Activated CD4-positive, alpha-beta T cell treated with anti-CD3 and anti-CD28 coated beads for 1 hour (primary cell): ENCODE data around the gene MKX.

Source experiments
- DNase-seq: peaks from one replicate; pipeline ENCODE4 v3.0.0-alpha.2; 2020

MKX gene, protein sequence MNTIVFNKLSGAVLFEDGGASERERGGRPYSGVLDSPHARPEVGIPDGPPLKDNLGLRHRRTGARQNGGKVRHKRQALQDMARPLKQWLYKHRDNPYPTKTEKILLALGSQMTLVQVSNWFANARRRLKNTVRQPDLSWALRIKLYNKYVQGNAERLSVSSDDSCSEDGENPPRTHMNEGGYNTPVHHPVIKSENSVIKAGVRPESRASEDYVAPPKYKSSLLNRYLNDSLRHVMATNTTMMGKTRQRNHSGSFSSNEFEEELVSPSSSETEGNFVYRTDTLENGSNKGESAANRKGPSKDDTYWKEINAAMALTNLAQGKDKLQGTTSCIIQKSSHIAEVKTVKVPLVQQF

DNA sequence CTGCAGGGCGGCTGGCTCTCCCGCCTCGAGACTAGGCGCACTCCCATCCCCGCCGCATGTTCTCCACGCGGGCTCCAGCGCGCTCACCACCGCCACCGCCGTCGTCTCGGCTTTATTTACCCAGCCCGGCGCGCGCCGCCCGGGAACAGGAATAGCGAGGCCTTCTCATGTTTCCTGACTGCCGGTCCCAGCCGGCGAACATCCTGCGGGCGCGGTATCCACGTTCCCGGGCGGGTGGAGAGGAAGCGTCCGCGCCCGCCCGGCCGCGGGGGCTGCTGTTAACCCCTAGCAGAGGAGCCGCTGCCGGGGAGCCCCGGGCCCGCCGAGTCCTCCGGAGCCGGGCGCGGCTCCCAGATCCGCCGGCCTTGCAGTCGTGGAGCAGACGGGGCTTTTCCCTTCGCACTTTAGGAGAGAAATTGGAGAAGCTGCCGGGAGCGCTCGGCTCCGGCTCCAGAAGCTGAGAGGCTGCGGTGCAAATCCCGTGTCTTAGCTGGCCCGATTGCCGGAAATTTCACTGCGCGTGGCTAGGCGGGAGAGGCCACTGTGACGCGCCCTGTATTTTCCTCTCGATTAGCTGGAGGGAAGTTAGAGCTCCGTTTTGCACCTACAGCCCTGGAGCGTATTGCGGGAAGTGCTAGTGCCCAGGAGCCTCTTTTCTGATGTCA, at the start of gene MKX:
TSS of gene MKX (minus strand) at position 88 of the 665 bp plus-strand sequence. CDS start 2,404 bp downstream, outside the sequence.
- DNase-seq = no peak

DNA sequence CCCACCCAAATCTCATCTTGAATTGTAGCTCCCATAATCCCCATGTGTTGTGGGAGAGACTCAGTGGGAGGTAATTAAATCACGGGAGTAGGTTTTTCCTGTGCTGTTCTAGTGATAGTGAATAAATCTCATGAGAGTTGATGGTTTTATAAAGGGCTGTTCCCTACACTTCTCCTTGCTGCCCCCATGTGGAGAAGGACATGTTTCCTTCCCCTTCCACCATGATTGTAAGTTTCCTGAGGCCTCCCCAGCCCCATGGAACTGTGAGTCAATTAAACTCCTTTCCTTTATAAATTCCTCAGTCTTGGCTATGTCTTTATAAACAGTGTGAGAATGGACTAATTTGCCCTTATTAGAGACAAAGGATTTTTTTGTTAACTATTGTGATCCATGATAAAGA, 48.5 kb upstream of the MKX start:
- DNase-seq = no peak

DNA sequence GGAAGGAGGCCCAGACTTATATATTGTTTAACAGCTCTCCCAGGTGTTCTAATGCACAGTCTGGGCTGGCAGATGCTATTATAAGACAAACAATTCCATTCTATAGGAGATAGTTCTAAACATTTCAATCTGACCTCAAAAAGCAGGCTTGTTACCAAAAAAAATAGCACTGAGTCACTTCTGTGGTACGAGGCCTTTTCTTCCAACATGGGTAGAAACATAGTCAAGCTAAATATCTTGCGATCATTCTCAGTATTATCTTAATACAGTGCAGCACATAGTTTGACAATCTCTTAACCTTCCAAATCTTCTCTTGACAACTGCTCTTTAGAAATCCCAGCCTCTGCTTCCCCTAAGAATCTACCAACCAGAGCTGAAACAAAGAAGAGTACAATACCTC, 46.6 kb upstream of the MKX start:
- no peak for DNase-seq

DNA sequence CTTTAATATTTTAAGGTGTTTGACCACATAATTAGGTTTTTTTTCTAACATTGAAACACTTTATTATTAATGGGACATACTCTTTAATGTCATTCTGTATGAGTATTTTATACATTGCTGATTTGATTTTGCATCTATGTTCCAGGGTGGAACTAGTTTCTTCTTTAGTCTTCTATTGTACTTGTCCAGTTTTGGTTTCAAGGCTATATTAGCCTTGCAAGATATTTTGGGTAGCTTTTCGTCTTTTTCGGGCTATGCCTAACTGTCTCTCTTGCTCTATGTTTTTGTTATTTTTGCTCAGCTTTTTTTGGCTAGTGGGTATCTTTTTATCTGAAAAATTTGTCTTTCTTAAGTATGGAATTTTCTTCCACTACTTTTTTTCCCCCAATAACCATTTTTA, 38.7 kb upstream of the MKX start:
- no peak for DNase-seq

DNA sequence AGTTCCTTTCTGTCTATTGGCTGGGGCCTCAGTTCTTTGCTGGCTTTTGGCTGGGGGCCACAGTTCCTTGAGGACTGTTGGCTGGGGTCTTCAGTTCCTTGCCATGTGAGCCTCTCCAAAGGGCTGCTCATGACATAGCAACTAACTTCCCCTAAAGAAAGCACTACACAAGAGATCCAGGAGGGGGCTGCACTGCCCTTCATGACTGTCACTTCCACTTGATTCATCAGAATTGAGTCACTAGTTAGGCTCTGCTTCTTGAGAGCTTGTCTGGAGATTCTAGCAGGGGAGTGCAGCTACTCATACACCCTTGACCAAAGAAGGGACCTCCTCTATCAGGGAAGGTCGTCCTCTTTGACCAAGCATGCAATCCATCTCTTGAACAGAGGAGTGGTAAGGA, 38.0 kb upstream of the MKX start:
- DNase-seq = no peak

DNA sequence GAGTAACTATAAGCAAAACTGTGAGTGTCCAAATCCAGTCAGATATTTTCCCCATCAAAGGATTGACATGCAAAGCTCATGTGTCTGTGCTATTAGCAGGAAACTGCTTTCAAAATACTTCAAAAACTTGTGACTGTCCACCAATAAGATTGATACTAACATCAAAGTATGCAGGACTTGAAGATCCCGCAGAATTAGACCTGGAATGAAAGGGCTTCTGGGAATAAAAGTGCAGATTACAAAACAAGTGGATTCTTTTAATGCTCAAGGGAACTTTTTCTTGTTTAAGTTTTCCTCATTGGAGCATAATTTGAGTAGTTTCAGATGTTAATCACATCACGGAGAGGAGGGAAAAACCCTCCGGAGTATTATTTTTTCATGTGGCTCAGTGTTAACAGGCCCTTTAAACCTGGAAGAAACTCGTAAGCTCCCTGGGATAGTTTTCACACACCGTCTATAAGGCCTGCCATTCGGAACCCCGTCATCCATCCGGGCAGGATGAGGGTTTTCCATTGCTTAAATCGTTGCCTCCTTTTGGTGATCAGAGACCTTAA, 33.9 kb upstream of the MKX start:
- no peak for DNase-seq

DNA sequence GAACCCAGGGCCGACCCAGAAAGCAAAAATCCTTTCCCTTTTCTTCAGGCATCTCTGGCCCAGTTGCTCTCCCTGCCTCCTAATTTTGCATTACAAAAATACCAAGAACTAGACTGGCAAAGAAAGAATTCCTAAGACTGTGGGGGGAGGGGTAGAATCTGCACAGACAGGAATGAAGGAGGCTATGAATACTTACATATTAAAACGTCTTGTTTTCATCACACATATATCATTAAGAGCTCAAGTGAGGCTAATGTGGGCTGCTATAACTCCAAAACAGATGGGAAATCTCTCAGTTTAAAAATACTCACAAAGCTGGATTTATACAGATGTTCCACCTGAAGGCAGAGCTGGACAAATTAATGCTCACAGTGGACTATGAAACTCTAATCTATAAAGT, 29.2 kb upstream of the MKX start:
- DNase-seq = no peak

DNA sequence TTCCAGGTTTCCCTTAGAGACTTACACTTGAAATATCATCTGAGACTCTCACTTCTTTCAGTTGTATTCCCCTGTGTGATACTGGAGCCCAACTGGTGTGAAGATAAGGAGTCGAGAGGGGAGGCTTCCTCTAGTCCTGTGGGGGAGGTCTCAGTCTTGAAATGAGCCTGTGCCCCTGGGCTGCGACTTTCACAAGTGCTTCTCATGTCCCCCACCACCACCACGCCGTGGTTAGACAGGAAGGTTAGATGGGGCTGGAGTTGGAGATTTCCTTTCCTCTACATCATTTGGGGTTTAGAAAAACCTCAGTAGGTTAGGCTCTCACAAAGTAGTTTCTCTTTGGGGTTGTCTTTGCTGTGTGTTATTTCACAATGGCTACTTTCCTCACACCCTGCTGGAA, 25.6 kb upstream of the MKX start:
- no peak for DNase-seq

DNA sequence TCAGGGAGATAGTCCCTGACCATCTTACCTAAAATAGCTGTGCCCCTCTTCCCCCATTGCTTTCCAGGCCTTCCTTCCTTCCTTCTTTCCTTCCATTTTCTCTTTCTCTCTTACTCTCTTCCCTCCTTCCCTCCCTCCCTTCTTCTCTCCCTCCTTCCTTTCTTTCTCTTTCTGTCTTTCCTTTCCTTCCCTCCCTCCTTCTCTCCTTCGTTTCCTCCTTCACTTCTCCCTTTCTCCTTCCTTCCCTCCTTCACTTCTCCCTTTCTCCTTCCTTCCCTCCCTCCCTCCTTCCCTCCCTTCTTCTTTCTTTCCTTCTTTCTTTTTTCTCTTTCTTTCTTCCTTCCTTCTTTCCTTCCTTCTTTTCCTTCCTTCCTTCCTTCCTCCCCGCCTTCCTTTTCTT, 24.6 kb upstream of the MKX start:
- no peak for DNase-seq

DNA sequence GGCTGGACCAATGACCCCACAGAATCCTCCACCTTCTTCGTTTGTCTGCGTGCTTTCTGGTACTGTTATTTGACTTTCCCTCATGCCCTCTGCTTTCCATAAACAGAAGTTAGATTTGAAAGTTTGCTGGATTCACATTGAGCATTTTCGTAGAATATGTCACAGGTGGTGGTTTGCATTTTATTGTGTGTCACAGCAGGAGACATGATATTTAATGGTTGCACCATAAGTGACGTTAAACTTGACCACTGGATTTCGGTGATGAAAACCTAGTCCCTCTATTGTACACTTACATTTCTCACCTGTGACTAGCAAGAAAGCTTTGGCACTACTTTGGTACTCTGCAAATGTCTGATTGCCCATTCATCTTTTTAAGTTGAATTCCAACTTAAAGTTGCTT, 15.2 kb upstream of the MKX start:
- no peak for DNase-seq

DNA sequence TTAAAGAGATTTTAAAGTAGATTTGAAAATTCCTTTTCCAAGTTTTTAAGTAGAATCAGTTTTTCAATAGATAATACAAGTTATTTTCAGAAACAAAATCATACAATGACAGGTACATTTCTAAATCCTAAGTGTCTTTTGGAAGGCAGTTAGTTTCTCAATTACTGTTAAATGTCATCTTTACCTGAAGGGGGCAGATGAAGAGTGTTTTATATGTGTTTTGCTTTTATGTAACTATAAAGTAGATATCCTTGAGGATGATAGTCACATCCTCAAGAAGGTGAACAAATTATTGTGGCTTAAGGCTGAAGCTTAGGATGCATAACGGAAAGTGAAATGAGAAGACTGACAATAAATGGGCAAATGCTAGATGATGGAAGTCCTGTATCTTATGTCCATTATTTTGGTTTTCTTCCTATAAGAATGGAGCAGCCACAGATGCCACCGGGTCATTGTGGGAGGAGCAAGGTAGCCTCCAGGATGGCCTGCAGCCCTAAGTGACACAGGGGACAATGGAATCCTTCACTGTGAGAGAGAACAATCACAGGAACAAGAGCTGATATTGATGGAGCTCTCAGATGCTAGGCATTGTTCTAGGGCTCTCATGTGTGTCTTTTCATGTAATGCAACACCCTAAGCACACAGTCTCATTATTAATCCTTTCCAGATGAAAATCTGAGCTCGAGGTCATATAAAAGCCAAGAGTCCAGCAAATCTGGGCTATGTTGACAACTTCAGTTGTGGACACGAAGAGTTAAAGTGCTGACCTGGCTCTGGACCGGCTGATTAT, 14.1 kb upstream of the MKX start:
- DNase-seq = no peak

DNA sequence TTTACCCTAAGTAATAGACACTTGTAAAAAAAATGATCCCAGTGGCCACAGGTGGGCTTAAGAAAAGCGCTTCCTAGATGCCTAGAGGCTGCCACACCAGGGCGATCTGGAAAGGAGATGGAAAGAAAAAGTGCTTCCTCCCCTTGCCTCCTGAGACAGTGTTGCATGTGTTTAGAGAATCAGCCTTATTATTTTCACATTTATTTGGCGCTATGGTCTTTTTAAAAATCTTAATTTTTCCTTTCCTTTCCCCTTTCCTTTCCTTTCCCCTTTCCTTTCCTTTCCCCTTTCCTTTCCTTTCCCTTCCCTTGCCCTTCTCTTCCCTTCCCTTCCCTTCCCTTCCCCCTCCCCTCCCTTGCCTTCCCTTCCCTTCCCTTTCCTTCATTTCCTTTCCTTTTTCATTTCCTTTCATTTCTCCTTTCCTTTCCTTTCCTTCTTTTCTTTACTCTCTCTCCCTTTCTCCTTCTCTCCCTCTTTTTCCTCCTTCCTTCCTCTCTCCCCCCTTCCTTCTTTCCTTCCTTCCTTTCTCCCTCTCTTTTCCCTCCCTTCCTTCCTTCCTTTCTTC, 7.1 kb upstream of the MKX start:
- no peak for DNase-seq

DNA sequence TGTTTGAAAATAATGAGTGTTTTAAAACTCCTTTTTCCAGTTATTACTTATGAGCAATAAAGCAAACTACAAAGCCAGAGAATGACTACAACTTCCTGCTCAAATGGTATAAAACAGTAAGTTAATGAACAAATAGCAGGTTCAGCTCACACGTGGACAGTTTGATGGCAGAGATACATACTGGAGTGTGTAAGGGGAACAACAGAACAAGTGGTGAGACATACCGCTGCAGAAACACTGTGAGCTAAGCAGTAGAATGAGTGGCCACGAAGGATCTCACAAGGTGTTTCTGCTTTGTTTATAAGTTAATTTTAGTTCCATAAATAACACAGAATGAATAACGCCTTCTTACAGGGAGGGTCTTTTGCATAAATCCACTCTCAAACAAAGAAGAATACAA, 3.0 kb upstream of the MKX start:
- no peak for DNase-seq

DNA sequence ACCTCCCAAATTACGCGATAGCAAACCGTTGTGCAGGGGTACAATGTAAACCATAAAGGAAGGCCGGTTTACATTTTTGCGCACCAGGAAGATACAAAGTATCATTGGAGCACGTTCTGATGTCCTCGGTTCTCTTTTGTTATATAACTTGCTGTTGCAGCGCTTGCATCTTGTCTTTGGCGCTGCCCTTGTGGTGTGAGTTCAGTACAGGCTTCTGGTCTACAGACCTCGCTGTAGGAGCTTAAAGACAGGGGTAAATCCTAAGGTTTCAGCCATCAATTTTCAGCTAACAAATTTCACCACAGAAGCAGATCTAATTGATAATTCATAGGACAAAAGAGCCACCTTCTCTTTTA, 1.5 kb upstream of the MKX start:
- no peak for DNase-seq

DNA sequence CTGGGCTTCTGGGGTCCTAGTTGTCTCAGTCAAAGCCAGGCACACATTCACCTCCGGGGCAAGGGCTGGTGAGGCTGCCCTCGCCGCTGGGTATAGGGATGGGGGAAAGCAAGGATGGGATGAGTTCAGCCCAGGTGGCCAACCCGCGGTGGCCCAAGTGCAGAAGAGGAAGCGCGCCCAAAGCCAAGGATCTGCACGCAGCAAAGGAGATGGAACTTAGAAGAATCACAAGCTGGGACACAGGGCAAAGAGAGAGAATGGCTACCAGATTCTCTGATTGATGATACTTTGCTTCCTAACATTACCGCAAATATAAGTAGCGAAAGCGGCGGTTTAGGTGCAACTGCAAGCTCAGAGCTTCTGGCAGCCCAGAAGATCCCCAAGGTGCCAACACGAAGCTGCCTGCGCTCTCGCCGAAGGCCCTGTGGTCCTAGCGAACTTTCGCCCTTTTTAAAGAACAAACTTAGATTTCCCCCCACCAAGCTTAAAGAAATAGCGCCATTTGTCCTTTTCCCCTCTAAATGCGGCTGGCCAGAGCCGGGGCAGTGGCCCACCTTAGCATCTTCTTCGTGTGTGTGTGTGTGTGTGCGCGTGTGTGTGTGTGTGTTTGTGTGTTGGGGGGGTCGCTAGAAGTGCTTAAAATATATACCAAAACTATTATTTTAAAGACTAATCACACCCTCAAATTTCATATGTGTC, 927 bp upstream of the MKX start:
- no peak for DNase-seq

DNA sequence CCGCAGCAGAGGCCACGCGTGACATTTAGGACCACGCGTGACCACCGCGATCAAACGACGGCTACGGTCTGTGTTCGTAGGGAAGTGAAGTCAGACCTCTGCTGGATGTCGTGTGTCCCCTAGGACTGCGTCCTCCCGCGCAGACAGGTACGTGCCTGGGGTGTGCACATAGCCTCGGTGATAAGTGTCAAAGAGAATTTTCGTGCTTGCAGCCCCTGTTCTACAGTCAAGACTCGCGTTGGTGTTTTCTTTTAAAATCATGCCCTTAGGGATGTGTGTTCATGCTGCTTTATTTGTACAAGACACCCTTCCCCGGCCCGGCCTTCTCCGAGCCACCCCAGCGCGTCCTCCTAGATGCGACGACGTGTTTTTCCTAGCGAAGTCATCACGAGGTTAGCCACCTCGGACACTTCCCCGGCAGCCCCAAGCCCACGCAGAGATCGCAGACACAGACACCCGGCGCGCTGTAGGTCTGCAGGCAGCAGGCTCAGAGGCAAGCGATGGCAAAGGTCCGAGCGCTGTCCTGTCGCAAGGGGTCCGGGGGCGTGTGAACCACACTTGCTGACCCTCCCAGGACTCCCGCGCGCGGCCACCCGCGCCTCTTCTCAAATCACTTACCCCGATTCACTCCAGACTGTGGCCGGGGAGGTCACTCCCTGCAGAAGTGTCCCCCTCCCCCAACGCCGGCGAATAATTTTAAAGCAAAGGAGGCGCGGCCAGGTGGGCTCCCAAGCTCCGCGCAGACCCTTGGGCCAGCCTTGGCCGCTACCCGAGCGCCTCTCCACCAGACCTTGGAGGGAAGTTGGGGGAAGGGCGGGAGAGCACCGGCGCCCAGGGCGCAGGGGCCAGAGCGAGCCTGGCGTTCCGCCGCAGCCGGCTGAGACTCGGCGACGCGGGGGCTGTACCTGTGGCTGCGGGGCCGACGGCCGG, 552 bp downstream of the MKX start:
- DNase-seq = no peak

DNA sequence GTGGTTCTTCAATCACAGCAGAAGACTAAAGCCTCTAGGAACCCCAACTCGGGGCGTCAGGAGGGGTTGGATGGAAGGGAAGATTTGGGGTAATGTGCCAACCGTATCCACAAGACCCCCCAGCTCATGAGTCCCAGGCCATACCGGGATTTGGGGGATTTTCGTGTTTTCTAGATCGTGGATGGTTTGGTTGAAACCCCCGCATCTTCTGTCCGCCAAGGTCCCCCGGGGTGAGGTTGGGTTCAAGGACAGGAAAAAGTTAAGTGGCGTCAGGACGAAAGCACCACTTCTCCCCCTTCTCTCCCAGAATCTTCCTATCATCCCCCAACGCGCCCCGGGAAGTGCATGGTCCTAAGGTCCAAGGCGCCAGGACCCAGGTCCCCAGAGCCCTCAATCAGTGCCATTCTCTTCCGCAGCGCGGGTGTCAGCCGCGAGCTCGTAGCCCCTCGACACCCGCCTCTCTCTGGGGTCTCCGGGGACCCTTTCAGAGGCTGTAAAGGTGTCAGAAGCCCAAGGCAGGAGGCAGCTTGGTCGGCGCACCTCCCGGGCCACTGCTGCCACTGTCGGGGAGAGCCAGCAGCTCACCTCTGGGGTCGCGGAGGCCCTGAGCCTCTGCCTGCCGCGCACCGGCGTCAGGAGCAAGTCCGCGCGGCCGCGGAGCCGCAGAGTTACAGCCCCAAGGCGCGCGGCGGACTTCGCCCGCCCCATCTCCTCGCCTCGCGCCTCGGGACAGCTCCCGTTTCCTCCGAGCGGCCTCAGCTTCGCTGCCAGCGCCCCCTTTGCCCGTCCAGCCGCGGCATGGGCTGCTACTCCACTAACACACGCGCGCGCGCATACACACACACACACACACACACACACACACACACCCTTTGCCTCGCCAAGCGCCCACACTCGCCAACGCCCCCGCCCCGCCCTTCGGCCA, 1.5 kb downstream of the MKX start:
- no peak for DNase-seq

DNA sequence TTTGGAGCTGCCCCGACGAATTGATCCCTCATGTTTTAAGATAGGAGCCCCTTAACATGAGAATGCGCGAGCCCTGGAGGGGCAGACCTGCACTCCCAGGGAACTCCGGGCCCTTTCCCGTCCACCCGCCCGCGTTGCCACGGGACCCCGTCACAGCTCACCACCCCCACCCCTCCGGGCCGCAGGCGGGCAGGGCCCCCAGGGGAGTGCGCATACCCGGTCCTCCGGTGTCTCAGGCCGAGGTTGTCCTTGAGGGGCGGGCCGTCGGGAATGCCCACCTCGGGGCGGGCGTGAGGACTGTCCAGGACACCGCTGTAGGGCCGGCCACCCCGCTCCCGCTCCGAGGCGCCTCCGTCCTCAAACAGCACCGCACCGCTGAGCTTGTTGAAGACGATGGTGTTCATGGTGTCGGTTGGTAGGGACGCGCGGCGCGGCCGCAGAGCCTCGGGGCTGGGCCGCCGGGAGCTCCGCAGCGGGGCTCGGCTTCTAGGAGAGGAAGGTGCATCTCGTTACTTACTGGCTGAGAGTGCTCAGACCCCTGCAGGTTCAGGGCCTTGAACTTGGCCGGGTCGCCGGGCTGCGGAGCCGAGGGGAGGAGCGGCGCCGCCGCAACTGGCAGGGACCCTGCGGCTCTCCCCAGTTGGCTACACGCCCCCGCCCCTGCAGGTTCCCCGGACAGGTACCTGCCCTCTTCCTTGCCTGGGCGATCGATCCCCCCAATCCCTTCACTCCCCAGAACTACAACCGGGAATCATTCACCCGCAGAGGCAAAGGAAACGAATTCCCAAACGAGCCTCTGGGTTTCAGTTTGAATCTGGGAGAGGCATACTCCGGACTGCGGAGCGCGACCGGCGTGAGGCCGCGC, 2.4 kb downstream of the MKX start:
- DNase-seq = no peak
